NCI-H1417 (cell line): ENCODE measurements around the gene TIE1.
"Not testable (repeated sequence)": the region's sequence is repeated elsewhere in the genome, so short reads cannot be mapped to it uniquely, and the experiment has no call there.

ENCODE experiments used
- DNase-seq, 3 experiments: peaks; one replicate each; lab custom pipeline; 2025; lab: John Stamatoyannopoulos, UW

The TIE1 gene

GRCh38 chr1:43363283-43363934, 62.6 kb downstream of the TIE1 start:
- no peak for DNase-seq

- no peak for DNase-seq
These were observed 63.2 kb downstream of the TIE1 start for GRCh38 chr1:43363935-43364525.

- DNase-seq, result no peak
These were observed 64.9 kb downstream of the TIE1 start for GRCh38 chr1:43365678-43366077.

GRCh38 chr1:43366179-43366578, 65.4 kb downstream of the TIE1 start:
- no peak for DNase-seq

GRCh38 chr1:43366601-43367025, 65.8 kb downstream of the TIE1 start:
- DNase-seq, result no peak

- peak in 1 of 3 experiments; percentile 32 for DNase-seq
These were observed 66.5 kb downstream of the TIE1 start for GRCh38 chr1:43367026-43367903.

GRCh38 chr1:43367904-43368645, 67.3 kb downstream of the TIE1 start, which contains the start of gene ELOVL1:
Gene ELOVL1, minus strand, starts transcription at chr1:43368011. Its CDS starts 2,402 bp downstream, at chr1:43365609.
- DNase-seq, result peak; percentile 84 to 95 (median 91)

GRCh38 chr1:43368646-43369020, 67.9 kb downstream of the TIE1 start:
- no peak for DNase-seq

GRCh38 chr1:43369779-43370178, 69.0 kb downstream of the TIE1 start:
- not testable (repeated sequence) for DNase-seq

- DNase-seq, result peak in 1 of 3 experiments; percentile 19
These were observed 69.8 kb downstream of the TIE1 start for GRCh38 chr1:43370564-43370963.

GRCh38 chr1:43372172-43372571, 71.4 kb downstream of the TIE1 start:
- DNase-seq, result no peak
